GM12891 (cell line): ENCODE results near the gene PMM1.
"Not testable (repeated sequence)": the region's sequence is repeated elsewhere in the genome, so short reads cannot be mapped to it uniquely, and the experiment has no call there.

ENCODE experiments used
- DNase-seq: peaks from one replicate; pipeline ENCODE4 v3.0.0; 2011; ENCODE audit warnings: low spot score; ENCODE audit not compliant: insufficient read length
- FAIRE-seq: peaks from 2 replicates; lab custom pipeline; 2011; peaks lifted over from hg19 to GRCh38; lab: Jason Lieb, UNC
- PAX5 ChIP-seq: IDR thresholded peaks from 2 replicates; pipeline ENCODE4 v1.6.1; 2011; ENCODE audit warnings: low read length, moderate library complexity, mild to moderate bottlenecking; ENCODE audit not compliant: insufficient read depth, severe bottlenecking
- POLR2A ChIP-seq: IDR thresholded peaks from 2 replicates; pipeline ENCODE4 v1.6.1; 2011; ENCODE audit warnings: low read depth, low read length, control low read depth
- POLR2AphosphoS5 ChIP-seq: IDR thresholded peaks from 2 replicates; pipeline ENCODE4 v1.6.1; 2011; ENCODE audit warnings: low read depth, low read length, control low read depth
- POU2F2 ChIP-seq: IDR thresholded peaks from 2 replicates; pipeline ENCODE4 v1.6.1; 2011; ENCODE audit warnings: low read depth, mild to moderate bottlenecking, control low read depth, low read length, moderate library complexity
- SPI1 ChIP-seq: IDR thresholded peaks from 2 replicates; pipeline ENCODE4 v1.6.1; 2011; ENCODE audit warnings: low read depth, low read length, control low read depth
- TAF1 ChIP-seq: IDR thresholded peaks from 2 replicates; pipeline ENCODE4 v1.6.1; 2011; ENCODE audit warnings: low read depth, low read length, control low read depth

The PMM1 gene

DNA sequence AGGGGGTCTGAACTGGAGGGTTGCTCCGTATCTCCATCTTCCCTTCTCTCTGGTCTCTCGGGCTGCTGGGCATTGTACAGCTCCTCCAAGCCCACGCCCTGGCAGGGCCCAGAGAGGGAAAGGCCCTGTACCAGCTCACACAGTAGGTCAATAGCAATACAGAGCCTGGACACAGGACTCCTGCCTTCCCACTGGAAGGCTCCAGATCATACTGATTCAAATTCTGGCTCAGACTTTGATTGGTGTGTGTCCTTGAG lies 22.2 kb downstream of the PMM1 start:
- DNase-seq = no peak
- TF ChIP-seq POLR2AphosphoS5 = no peak
- TF ChIP-seq PAX5 = no peak
- TF ChIP-seq POU2F2 = no peak
- TF ChIP-seq POLR2A = no peak
- TF ChIP-seq SPI1 = no peak
- TF ChIP-seq TAF1 = no peak
- no peak for FAIRE-seq

DNA sequence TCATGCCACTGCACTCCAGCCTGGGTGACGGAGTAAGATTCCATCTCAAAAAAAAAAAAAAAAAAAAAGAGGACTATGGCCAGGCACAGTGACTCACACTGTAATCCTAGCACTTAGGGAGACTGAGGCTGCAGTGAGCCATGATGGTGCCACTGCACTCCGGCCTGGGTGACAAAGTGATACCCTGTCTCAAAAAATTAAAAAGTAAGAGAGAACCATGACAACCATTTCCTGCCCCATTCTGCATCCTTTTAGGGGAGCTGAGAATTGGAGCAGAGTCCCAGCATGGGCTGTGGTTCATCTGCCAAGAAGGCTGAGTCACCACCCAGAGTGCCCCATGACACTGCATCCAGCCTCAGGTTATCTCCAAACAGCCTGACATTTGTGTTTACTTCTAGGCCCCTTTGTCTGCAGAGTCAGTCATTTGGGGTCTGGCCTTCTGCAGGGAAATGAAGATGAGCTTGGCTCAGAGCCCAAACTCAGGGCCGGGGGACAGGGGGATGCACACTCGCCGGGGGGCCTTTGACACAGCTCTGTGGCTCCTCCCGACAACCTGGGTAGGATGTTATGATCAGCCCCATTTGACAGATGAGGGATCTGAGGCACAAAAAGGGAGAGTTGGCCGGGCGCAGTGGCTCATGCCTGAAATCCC lies 24.1 kb downstream of the PMM1 start:
- no peak for TF ChIP-seq POLR2A
- no peak for FAIRE-seq
- DNase-seq = no peak

DNA sequence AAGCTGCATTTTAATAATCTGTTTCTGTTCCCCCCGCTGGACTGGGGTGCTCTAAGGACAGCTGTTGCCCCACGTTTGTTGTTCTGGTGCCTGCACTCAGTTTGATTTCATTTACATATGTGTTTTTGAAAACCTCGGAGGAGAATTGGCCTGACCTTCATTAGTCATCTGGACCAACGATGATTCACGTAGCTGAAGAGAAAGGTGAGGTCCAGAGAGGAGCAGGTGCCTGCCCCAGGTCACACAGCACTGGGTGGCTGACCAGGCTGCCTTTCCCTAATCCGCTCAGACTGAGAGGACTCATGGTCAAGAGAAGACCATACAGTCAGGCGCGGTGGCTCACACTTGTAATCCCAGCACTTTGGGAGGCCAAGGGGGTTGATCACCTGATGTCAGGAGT lies 25.1 kb downstream of the PMM1 start:
- FAIRE-seq = no peak
- no peak for TF ChIP-seq TAF1
- no peak for TF ChIP-seq PAX5
- no peak for TF ChIP-seq SPI1
- TF ChIP-seq POU2F2 = no peak
- no peak for TF ChIP-seq POLR2A
- TF ChIP-seq POLR2AphosphoS5 = no peak
- no peak for DNase-seq

DNA sequence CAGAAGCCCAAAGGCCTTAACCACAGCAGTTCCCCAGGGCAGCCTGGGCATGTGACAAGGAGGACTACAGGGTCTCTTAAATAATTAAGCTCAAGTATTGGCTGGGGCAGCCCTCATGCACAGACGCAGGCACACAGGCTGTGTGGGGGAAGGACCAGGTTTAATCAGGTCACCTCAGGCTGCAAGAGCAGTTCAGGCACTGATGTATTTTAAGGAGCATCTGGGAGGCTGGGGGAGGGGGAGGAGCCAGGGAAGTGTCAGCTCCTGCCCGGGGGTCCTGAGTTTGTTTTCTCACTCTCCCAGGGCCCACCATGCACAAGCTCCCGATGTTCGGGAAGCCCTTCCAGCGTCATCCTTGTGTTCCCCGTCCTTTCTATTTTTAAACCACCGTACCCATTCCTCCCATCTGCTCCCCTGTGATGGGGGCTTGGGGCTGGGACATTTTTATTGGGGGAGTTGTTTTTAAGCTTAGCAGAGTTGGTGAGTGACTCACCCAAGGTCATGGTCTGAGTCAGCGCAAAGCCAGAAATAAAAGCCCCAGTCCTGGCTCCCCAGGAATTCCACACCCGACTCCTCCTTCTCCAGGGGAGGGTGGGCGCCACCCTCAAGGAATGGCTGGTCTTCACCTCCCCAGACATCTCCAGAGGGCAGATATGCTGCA lies 26.5 kb downstream of the PMM1 start:
- DNase-seq = no peak
- no peak for FAIRE-seq
- no peak for TF ChIP-seq POLR2AphosphoS5

DNA sequence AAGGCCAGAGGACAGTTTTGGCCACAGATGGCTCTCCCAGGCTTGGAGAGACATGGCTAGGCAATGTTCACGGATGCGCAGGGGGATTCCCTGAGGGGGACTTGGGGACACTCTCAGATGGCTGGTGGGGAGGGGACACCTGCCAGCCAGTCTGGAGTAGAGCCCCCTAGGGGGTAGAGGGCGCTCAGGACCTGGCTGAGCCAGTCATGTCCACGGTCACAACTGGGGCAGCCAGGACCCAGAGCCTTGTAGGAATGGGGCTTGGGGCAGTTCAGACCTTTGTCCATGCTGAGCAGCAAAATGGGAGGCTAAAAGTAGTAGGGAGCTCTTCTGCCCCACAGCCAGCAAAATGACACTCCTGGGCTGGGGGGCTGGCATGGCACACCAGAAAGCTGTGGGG lies 27.2 kb downstream of the PMM1 start:
- FAIRE-seq = no peak
- DNase-seq = no peak
- TF ChIP-seq POLR2A = no peak
- TF ChIP-seq SPI1 = no peak
- TF ChIP-seq POU2F2 = no peak
- TF ChIP-seq TAF1 = no peak
- no peak for TF ChIP-seq POLR2AphosphoS5
- TF ChIP-seq PAX5 = no peak

DNA sequence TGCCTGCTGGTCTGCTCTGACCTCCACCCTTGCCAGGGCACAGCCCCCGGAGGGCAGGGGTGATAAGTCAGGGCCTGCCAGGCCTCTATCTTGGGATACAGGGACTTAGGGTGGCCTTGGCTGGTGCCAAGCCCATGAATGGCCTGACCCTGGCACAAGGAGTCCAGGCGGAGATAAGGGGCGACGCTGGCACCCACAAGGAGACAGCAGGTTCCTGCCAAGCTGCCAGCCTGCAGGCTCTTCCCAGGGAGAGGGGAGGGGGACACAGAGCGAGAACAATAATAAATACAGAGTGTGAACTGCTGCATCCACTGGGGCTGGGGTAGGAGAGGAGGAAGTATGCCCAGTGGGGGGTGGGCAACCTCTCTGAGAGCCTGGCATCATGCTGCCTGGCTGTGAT lies 27.9 kb downstream of the PMM1 start:
- TF ChIP-seq PAX5 = no peak
- TF ChIP-seq POLR2A = no peak
- TF ChIP-seq TAF1 = no peak
- FAIRE-seq = no peak
- no peak for DNase-seq

DNA sequence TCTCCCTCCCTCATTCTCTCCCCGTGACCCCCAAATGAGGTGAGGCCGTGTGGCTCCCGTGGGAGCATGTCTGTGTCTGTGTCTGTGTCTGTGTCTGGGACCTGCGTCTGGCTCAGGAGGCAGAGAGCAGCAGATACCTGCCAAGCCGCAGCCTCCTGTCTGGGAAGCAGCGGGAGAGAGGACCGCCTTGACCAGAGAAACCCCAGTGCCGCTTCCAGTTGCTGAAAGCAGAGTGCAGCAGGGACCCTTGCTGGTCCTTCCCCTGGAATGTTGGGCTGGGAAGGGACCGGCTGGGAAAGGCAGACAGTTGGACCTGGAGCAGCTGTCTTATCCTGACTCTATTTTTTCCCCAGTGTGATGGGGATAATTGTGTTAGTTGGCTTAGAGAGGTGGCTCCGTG lies 28.3 kb downstream of the PMM1 start:
- DNase-seq (no peak), FAIRE-seq (no peak)
- TF ChIP-seq TAF1 (no peak), POLR2A (no peak), SPI1 (no peak), POU2F2 (no peak), PAX5 (no peak), POLR2AphosphoS5 (no peak)

DNA sequence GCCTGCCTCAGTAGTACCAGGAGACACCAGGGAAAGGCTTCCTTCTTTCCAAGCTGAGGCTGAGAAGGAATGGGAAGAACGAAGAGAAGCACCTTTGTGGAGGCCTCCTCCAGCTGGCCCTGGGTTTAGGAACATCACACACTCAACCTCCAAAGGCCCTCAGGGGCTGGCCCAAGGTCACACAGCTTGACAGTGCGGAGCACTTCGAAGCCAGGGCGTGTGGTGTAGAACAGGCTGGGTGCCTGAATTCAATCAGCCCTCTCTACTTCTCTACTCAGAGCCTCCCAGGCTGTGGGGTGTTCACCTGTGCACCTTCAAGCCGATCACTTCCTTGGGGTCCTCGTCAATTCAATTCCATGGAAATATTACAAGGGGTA lies 29.6 kb downstream of the PMM1 start:
- DNase-seq (no peak), FAIRE-seq (no peak)
- TF ChIP-seq POLR2AphosphoS5 (no peak), POU2F2 (no peak), SPI1 (no peak), PAX5 (no peak), POLR2A (no peak), TAF1 (no peak)

DNA sequence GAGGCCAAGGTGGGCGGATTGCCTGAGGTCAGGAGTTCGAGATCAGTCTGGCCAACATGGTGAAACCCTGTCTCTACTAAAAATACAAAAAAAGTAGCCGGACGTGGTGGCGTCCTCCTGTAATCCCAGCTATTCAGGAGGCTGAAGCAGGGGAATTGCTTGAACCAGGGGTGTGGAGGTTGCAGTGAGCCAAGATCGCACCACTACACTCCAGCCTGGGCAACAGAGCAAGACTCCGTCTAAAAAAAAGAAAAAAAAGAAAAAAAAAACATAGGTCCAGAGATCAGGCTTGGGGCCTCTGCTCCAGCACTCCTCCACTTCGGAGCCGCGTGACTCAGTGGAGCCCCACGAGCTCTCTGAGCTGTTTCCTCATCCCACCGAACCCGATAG lies 31.4 kb downstream of the PMM1 start:
- DNase-seq, FAIRE-seq: not testable (repeated sequence)

DNA sequence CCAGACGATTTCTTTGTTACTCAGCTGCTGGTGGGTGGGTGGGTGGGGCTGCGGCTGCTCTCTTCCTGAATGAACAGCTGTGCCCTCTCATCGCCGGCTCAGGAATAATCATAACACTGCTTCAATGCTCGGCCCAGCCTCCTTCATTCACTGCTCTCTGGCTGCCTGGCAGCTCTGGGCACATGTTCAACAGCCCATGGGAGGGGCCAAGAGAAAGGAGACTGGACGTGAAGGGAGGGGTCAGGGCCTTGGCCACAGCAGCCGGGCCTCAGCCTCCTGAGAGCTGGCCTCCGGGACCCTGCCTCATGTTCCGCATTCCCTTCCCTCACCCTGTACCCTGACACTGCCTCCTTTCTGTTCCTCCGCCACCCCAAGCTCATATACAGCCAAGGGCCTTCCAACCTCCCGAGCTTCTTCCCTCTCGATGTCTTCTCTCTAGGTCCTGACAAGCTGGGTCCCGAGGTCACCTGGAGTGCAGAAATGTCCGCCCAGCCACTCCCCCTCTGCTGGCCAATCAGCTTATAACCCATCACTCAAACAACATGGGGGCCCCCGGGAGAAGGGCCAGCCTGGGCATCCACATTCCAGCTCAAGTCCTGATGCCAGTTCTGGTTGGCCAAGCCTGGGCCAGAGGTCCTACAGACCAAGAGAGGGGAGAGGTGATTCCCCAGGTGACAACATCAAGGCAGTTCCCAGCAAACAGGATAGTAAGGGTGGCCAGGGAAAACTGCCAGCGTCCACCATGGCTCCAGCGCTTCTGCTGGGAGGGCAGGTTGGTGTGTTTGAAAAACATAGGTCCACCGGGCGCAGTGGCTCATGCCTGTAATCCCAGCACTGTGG lies 32.0 kb downstream of the PMM1 start:
- TF ChIP-seq PAX5 (no peak), POLR2AphosphoS5 (no peak), POU2F2 (no peak), TAF1 (no peak), POLR2A (no peak), SPI1 (no peak)
- DNase-seq (no peak), FAIRE-seq (no peak)
